ENCODE measurements around the gene P2RY8. TPM values are rescaled to one million over a fixed set of nuclear protein-coding genes. Genes with fewer than 3 reads are reported as not detected.

P2RY8 gene
- total and polyA plus RNA-seq, 2 donors (not counting 1 experiment from before 2014, with no cell fraction given) = 72.3 to 142 TPM

DNA sequence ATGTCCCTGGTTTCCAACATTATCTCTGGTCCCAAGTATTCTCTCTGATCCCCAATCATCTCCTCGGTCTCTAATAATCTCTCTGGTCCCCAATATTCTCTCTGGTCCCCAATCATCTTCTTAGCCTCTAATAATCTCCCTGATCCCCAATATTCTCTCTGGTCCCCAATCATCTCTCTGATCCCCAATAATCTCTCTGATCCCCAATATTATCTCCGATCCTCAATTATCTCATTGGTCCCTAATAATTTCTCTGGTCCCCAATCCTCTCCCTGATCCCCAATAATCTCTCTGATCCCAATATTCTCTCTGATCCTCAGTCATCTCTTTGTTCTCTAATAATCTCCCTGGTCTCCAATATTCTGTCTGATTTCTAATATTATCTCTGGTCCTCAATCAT is 16.6 kb downstream of the P2RY8 start:
- Mint-ChIP-seq H3K4me1 (peaks cover 62% of the 10 kb centered on the region), H3K27me3 (no peaks in the 10 kb centered on the region), H3K4me3 (peak overlapping the region; percentile 37), H3K9me3 (ENCODE audit: insufficient read depth) (no peaks in the 10 kb centered on the region), H3K27ac (peak overlapping the region; percentile 84)
- Histone ChIP-seq H3K27ac (ENCODE audit: low read length in 2 of 2) (peak overlapping the region; percentile 90 to 98), H3K27me3 (replicated peaks in 1 of 4; ENCODE audit: control extremely low read depth in 1 of 4, control insufficient read depth in 3 of 4, insufficient read depth in 4 of 4, low read length in 3 of 4) (no peaks in the 10 kb centered on the region), H2AFZ (ENCODE audit: insufficient read depth, low read depth, low read length, poor library complexity, severe bottlenecking) (no peak overlapping the region), H3K36me3 (replicated peaks in 1 of 2; ENCODE audit: control extremely low read depth in 1 of 2, control insufficient read depth in 1 of 2, extremely low read depth in 1 of 2, insufficient read depth in 2 of 2, low read length in 1 of 2) (peaks cover 0 to 18% of the 10 kb centered on the region in 2 experiments), H3K4me2 (replicated peaks; ENCODE audit: low read depth, low read length, poor library complexity, severe bottlenecking) (peak overlapping the region; percentile 89), H3K79me2 (ENCODE audit: control insufficient read depth, insufficient read depth, low read length) (peaks cover 78% of the 10 kb centered on the region), H3K9me3 (ENCODE audit: control extremely low read depth in 1 of 3, control insufficient read depth in 2 of 3, insufficient read depth in 1 of 3, low read length in 2 of 3) (no peaks in the 10 kb centered on the region), H3K4me1 (ENCODE audit: control insufficient read depth in 2 of 2, insufficient read depth in 2 of 2, low read length in 2 of 2) (peaks cover 53 to 71% of the 10 kb centered on the region in 2 donors), H4K20me1 (ENCODE audit: control insufficient read depth, insufficient read depth, low read length, poor library complexity, severe bottlenecking) (peaks cover 33% of the 10 kb centered on the region), H3K9ac (ENCODE audit: low read length) (no peak overlapping the region), H3K4me3 (ENCODE audit: control extremely low read depth in 1 of 5, extremely low read depth in 1 of 5, insufficient read depth in 1 of 5, low read depth in 2 of 5, low read length in 4 of 5) (no peak overlapping the region)
- no peak for DNase-seq
- no peak for TF ChIP-seq EZH2 (IDR thresholded peaks at IDR 0.05; ENCODE audit: borderline replicate concordance, insufficient read depth, low read depth, low read length, poor library complexity, severe bottlenecking)
- TF ChIP-seq, protein P1, sequence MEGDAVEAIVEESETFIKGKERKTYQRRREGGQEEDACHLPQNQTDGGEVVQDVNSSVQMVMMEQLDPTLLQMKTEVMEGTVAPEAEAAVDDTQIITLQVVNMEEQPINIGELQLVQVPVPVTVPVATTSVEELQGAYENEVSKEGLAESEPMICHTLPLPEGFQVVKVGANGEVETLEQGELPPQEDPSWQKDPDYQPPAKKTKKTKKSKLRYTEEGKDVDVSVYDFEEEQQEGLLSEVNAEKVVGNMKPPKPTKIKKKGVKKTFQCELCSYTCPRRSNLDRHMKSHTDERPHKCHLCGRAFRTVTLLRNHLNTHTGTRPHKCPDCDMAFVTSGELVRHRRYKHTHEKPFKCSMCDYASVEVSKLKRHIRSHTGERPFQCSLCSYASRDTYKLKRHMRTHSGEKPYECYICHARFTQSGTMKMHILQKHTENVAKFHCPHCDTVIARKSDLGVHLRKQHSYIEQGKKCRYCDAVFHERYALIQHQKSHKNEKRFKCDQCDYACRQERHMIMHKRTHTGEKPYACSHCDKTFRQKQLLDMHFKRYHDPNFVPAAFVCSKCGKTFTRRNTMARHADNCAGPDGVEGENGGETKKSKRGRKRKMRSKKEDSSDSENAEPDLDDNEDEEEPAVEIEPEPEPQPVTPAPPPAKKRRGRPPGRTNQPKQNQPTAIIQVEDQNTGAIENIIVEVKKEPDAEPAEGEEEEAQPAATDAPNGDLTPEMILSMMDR (IDR thresholded peaks at IDR 0.05) = no peak
- WGBS (ENCODE audit: insufficient coverage) = 80% methylated on average over 2 of the region's 2 CpGs
- intact Hi-C loops (cut with micrococcal nuclease) = no loop called here
- no peak for ATAC-seq (ENCODE audit: low read depth)
- ChIA-PET POLR2A (no interaction called here), CTCF (no interaction called here)

GRCh38 chrX:1519022-1519497 is 17.9 kb downstream of the P2RY8 start:
- Mint-ChIP-seq H3K27ac (peak overlapping the region; percentile 84), H3K4me3 (peak overlapping the region; percentile 37), H3K9me3 (ENCODE audit: insufficient read depth) (no peaks in the 10 kb centered on the region), H3K27me3 (no peaks in the 10 kb centered on the region), H3K4me1 (peaks cover 62% of the 10 kb centered on the region)
- Histone ChIP-seq H3K4me1 (ENCODE audit: control insufficient read depth in 2 of 2, insufficient read depth in 2 of 2, low read length in 2 of 2) (peaks cover 53 to 68% of the 10 kb centered on the region in 2 donors), H3K79me2 (ENCODE audit: control insufficient read depth, insufficient read depth, low read length) (peaks cover 72% of the 10 kb centered on the region), H3K36me3 (replicated peaks in 1 of 2; ENCODE audit: control extremely low read depth in 1 of 2, control insufficient read depth in 1 of 2, extremely low read depth in 1 of 2, insufficient read depth in 2 of 2, low read length in 1 of 2) (peaks cover under 1 to 14% of the 10 kb centered on the region in 2 experiments), H3K9ac (ENCODE audit: low read length) (no peak overlapping the region), H4K20me1 (ENCODE audit: control insufficient read depth, insufficient read depth, low read length, poor library complexity, severe bottlenecking) (peaks cover 23% of the 10 kb centered on the region), H3K4me3 (ENCODE audit: control extremely low read depth in 1 of 5, extremely low read depth in 1 of 5, insufficient read depth in 1 of 5, low read depth in 2 of 5, low read length in 4 of 5) (no peak overlapping the region), H3K27me3 (replicated peaks in 1 of 4; ENCODE audit: control extremely low read depth in 1 of 4, control insufficient read depth in 3 of 4, insufficient read depth in 4 of 4, low read length in 3 of 4) (no peaks in the 10 kb centered on the region), H3K27ac (ENCODE audit: low read length in 2 of 2) (peak overlapping the region; percentile 90 to 98), H3K9me3 (ENCODE audit: control extremely low read depth in 1 of 3, control insufficient read depth in 2 of 3, insufficient read depth in 1 of 3, low read length in 2 of 3) (no peaks in the 10 kb centered on the region), H2AFZ (ENCODE audit: insufficient read depth, low read depth, low read length, poor library complexity, severe bottlenecking) (no peak overlapping the region), H3K4me2 (replicated peaks; ENCODE audit: low read depth, low read length, poor library complexity, severe bottlenecking) (peak overlapping the region; percentile 34)
- ATAC-seq (ENCODE audit: low read depth) = no peak
- ChIA-PET CTCF (no interaction called here), POLR2A (no interaction called here)
- intact Hi-C loops (cut with micrococcal nuclease) = no loop called here
- DNase-seq = no peak
- 97% methylated on average over 2 of the region's 2 CpGs for WGBS (ENCODE audit: insufficient coverage)
- no peak for TF ChIP-seq EZH2 (IDR thresholded peaks at IDR 0.05; ENCODE audit: borderline replicate concordance, insufficient read depth, low read depth, low read length, poor library complexity, severe bottlenecking)
- TF ChIP-seq, protein P1 (IDR thresholded peaks at IDR 0.05) = no peak

All from B cell (primary cell).